Daoy (cell line): ENCODE measurements around the gene RNF34. TPM values are rescaled to one million over a fixed set of nuclear protein-coding genes. Genes with fewer than 3 reads are reported as not detected.

Experiments
- DNase-seq: peaks from one replicate; pipeline ENCODE4 v3.0.0-alpha.2; 2015; ENCODE audit warnings: low read depth
- total RNA-seq: library from RNA; depleted of rRNA; stranded (reverse); fragments of >200 nt; shearing (Covaris generic); gene quantifications from 2 replicates; pipeline ENCODE4 v1.2.3, GENCODE V29; 2014

The RNF34 gene
- total RNA-seq, 1 experiment from 2014 or later = 71.9 TPM

DNA sequence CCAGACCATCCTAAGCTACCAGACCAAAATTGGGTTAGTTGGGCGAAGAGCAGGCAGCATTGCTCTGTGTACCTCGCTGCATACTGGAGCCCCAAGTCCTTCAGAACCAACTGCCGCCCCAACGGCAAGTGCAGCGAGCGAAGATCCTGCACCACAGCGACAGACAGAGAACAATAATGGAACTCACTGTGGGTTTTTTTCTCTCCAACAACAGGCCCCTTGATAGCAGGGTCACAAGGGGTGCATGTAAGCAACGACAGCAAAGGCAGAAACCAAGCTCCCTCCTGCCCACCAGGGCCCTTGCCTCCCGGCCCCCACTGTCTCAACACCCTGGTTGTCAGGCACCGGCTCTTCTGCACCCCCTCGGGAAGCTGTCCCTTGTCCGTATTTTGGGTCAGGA, 39.0 kb downstream of the RNF34 start:
- no peak for DNase-seq

DNA sequence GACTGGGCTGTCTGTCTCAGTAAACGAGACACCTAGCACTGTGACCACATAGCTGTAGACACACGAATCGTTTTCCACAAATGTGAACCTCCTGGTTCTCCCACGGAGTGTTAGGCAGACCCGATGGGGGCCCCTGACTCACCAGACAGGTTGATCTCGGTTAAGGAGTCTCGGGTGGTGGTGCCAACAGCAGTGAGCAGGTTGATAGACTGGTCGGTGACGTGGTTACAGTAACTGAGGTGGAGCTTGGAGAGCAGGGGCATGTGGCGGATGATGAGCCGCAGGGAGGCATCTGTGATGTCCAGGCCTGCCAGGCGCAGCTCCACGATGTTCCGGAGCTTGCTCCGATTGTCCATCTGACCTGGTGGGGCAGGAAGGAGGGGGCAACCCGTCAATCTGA, 39.8 kb downstream of the RNF34 start:
- DNase-seq = no peak

DNA sequence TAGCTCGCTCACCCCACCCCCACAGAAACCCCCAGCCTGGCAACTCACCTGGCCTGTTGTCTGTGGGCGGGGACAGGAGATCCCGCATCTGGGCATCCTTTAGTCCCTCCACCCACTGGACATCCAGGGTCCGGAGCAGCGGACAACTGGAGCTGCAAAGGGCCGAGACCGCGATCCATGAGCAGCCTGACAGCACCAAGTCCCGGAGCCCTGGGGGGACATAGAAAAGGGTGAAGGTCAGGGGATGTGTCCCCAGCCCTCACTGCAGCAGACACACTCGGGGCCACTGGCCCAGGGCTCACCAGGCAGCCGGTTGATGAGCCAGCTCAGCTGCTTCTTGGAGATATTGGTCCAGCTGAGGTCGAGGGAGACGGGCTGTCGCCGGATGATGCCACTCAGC, 40.9 kb downstream of the RNF34 start:
- no peak for DNase-seq

DNA sequence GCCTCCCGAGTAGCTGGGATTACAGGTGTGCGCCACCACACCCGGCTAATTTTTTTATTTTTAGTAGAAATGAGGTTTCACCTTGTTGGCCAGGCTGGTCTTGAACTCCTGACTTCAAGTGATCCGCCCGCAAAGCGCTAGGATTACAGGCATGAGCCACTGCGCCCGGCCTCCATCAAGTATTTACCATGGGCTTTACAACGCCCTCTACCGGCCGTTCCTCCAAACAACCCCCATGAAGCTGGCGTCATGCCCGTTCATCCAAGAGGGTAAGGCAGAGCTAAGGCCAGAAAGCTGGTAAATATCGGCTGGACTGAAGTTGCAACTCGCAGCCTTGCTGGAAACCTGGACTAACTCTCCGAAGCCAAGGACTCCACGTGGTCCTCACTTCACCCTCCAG, 41.6 kb downstream of the RNF34 start:
- peak; percentile 42 for DNase-seq

DNA sequence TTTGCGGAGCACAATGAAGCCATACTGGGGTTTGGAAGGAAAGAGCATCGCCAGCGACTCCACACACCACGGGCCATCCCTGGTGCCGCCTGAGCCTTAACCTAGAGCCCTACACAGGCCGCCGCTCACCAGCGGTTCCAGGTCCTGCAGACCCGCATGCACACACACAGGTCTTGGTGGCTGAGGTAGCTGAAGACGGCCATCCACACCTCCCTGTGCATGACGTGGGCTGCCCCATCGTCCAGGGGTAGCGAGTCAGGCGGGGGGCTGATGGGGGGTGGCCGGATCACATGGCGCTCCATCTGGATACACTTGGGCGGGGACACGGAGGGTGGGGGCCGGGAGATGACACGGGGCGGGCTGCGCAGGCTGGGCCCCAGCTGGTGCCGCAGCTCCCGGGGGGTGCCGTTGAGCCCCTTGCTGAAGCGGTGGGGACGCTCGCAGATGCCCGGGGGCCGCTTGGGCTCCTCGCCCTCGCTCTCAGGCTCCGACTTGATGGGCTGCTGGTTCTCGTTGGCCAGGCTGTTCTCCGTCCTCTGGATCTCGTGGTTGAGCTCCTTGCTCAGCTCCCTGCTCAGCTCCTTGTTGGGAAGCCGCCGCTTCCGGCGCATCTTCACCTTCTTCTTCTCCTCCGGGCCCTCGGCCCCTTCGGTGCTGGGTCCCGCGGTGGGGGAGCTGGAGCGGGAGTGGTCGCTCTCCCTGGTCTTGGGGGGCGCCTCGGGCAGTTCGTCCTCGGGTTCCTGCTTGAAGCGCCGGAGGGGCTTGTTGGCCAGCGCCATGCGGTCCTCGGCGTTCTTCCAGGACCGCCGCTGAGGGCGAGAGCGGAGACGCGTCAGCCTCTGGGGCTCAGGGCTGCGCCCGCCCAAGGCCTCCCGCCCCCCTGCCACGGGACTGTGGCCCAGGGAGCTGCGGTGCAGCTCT, 42.4 kb downstream of the RNF34 start:
- no peak for DNase-seq

DNA sequence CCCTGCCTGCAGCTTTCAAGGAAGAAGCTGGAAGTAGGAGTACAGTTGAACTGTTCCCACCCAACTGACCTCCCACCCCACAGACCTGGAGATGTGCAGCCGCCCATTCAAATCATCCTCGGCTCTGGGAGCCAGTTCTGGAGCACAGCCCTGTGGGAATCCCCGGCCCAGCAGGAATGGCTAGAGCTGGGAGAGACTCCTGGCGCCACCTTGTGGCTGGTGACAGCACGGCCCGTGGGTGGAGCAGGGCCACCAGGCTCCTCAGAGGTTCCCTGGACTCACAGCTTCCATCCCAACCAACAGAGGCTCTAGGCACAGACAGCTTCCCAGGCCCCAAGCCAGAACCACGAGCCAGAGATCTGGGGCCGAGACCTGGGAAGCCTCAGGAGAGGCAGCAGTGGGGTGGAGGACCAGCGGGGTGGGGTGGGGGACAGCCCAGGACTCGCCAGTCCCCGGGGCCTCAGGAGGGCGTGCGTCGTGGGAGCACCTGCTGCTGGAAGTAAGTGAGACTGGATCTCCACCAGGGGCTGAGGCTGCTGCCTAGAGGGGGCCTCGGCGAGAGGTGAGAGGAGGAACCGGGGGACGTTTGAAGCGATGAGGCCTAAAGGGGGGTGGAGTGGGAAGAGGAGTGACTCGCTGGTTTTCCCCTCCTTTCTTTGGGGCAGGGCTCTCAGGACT, 43.4 kb downstream of the RNF34 start:
- DNase-seq = peak; percentile 84

DNA sequence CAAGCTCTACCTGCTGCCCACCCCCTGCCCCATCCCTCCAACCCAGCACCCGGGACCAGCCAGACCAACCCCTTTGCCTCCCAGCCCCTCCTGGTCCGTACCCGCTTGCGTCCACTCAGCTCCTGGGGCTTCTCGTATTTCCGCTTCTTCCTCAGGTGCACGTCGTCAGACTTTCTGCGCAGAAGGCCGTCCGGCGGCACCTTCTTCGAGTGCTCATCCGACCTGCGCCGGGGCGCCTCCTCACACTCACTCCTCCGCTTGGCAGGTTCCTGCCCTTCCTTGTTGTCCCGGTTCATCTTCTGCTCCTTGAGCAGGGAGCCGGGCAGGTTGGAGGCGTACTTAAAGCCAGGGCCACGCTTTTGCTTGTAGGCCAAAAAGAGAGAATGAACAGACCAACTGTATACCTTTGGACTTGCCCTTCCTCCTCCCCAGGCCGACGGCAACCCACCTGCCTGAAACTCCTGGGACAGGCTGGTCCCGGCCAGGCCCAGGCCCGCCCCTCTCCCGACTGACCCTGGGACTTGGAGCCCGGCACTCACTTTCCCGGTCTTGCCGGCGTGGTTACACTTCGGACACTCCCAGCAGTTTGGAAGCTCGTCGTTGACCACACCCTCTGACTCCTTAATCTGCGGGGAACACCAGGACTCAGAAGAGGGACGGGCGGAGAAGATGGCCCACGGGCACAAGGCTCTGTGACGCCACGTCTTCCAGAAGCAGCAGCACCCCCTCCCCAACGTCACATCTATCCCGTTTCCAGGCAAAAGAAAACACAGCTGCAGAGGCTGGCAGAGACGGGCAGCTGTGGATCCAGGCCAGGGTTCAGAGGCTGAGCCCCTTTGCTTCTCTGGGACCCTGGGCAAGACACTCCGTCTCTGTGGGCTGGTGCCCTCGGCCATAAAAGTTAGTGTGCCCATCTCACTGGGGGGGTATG, 44.3 kb downstream of the RNF34 start:
- DNase-seq = no peak

DNA sequence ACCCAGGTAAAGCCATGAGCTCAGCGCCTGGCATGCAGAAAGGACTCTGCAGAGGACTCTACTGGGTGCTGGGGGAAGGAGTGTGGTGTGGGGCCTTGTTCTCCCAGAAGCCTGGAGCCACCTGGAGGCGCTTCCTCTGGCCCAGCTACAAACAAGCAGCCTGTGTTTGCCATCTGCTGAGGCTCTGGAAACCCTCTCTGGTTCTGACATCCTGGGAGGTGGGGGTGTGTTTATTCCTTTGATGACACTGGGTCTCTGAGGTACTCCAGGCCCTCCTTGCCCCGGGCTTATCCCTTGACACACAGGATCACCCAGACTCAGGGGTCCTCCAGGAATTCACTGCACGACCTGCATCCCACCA, 44.9 kb downstream of the RNF34 start:
- no peak for DNase-seq

DNA sequence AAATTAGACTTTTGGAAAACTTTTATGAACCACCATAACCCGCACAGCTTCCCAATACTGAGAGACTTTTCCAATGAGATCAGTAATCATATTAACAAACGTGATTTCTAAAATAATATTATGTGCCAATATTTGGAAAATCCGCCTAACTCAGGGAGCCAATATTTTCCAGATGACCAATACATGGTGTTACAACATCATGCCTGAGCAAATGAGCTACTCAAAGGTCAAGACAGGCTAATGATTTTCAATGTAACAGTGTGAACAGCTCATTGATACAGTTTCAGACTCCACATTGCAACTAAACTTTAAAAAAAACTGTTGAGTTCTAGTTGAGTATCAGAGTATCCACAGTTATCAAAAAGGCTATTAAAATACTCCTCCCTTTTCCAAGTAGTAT, 46.8 kb downstream of the RNF34 start:
- no peak for DNase-seq

DNA sequence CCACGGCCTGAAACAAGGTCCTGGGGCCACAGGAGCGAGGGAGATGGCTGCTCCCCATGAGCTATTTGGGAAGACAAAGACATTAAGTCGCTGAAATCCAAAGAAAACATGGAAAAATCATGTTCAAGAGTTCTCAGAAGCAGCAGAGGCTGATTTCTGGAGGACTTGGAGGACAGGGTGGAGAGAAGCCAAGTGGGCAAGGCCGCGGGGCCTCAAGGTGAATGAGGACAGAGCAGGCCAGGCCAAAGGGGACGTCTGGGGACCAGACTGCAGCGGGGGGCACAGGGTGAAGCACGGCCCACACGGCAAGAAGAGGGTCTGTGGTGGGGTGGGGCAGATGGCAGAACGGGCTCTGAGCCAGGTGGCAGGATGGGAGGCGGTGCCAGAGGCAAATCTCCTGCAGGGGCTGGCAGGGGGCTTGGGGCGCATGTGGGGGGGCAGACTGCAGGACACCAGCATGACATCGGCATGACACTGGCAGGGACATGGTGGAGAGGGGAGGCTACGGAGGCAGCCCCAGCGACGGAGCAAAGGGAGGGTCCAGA, 48.9 kb downstream of the RNF34 start:
- DNase-seq = no peak

DNA sequence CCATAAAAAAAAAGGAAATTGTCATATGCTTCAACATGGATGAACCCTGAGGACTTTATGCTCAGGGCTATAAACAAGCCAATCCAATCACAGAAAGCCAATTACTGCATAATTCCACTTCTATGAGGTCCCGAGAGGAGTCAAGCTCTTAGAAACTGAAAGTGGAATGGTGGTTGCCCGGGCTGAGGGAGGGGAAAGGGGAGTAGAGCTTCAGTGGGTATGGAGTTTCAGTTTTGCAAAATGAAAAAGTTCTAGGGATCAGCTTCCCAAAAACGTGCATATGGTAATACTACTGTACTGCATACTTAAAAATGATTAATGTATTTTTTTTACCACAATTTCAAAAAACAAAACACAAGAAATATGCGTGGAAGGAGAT, 52.0 kb downstream of the RNF34 start:
- no peak for DNase-seq

DNA sequence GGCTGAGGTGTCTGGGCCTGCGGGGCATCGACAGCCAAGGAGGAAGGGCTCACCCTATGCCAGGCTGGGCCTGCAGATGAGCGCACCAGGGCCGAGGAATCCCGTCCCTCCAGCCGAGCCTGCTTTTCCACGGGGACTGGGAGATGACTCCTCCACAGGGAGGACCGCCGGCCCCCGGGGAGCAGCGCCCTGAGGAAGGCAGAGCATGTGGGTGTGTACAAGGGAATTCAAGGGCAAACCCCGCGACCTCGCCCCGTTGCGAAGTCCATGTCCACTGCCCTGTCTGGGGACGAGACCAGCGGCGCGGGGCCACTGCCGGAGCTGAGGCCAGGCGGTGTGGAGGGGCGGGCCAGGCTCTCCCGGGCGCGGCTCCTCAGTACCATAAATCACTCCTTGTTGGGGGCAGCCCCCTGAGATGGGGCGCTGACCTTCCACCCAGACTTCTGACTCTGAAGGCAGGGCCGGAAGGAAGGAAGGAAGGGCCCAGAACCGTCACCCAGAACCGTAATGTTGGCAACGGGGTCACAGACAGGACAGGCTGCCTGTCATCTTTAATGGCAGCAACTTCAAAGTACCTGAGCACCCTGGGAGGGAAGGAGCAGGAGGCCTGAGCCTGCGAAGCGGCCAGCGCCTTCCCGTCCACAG, 52.5 kb downstream of the RNF34 start:
- DNase-seq = no peak

DNA sequence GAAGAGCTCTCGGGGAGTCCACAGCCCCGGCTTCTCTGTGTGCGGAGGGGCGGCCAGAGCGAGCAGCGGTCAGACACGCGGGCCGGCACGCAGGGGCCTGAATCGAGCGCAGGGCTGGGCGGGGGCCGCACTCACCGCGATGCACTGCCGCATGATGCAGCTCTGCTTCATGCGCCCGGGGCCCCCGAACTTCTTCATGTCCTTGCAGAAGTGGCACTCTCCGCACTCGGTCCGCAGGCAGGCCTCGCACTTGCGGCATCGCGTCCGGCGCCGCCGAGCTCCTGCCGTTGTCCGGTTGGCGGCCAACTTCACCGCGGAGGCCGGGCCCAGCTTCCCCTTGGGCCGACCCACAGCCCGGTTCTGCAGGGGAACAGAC, 53.1 kb downstream of the RNF34 start:
- DNase-seq = no peak

DNA sequence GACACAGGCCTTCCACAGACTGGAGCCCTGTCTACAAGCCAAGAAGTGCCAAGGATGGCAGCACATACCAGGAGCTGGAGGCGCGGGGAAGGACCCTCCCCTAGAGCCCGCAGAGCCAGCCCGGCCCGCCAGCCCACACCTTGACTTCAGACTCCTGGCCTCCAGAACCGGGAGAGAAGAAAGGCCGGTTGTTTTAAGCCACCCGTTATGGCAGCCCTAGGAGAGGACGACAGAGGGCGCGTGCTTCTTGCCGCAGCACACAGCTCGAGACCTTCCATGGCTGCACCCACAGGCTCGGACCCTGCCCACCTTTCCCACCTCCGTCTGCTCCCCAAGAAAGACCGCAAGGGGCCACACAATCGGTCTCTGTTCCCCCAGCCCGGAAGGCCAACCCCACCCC, 53.7 kb downstream of the RNF34 start:
- DNase-seq = no peak

DNA sequence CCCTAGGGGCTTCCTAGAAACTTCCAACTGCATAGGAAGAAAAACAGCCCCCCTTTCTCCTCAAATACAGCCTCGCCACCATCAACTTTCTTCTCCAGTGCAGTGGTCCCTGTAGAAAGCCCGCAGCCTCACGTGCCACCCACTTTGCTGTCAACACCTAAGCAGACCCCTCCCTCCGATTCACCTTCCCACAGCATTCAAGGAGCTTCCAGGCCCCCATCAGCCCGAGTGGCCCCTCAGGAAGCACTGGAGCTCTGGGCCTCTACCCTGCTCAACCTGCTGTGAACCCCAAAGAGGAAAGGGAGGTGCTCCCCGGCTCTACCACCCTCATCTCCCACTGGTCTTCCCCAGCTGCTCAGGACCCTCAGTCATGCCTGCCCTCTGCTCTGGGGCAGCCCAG, 55.0 kb downstream of the RNF34 start:
- no peak for DNase-seq

DNA sequence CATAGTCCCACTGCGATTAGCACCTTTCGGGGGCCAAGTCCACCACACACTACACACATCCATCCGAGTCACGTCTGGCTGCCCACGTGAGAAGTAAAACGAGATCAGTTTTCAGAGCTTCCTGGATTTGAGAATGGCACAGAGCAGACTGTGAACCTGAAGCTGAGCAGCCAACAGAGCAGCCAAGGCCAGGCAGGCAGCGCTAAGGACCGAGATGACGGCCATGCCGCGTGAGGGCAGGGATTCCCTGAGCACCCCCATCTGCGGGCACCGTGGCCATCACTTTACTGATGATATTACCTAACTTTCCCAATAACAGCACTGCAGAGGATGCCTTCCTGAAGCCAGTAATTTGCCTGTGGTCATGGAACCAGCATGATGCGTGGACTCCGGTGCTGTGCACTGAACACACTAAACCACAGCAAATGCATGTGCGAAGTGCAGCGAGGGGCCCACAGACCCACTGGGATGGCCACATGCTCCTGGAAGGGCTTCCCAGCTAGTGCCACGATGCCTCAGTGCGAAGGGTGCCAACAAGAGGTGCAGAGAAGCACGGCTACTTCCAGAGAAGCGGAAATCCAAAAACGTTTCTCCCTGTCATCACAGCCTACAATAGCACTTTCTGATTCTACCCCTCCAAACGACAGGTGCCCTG, 56.0 kb downstream of the RNF34 start:
- no peak for DNase-seq

DNA sequence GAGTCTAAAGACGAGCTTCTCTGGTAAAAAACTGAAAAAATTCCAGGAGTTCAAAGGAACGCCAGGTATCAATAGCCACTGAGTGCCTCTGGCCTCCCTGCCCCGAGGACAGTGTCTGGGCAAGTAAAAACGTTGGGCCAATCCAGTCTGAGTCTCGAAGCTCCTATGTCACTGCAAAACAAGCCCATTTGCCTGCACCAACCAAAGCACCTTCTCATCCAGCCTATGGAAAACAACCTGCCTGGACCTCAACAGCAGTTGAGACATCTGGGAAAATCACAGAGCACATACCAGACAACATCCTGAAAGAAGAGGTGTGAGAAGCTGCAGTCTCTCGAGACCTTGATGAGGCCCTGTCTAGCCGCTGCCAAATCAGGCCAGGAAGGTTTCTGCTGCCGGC, 56.6 kb downstream of the RNF34 start:
- DNase-seq = no peak

DNA sequence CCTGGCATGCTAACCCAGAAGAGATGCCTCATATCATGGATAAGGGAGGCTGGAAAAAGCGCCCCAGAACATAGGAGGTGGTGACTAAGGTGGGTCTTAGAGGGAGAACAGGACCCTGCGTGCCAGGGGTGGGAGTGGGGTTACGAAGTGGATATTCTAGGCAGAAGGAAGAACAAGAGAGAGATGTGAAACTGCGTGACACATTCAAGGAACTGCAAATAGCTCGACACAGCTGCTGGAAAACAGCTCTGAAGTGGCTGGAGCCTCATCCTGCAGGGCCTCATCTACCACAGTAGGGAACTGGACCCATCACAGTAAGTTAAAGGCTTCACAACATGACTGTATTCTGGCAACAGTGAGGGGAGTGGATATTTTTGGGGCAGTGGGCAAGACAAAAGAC, 61.1 kb downstream of the RNF34 start:
- DNase-seq = no peak

DNA sequence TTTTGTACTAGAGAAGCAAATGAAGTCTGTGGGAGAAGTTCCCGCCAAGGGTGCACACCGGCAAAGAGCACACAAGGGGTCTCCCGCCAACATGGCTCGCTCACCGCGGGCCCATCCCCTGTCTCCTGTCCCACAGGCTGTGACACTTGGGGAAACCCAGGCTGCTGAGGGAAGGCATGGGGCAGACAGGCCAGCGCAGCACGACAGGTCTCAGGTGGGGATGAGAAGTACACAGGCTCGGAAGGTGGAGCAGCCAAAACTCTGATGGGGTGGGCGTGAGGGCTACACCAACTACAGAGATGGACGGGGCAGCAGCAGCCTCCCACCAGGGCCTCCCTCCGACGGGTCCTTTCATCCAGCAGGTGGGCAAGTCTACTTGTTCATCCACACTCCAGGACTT, 64.4 kb downstream of the RNF34 start:
- DNase-seq = no peak

DNA sequence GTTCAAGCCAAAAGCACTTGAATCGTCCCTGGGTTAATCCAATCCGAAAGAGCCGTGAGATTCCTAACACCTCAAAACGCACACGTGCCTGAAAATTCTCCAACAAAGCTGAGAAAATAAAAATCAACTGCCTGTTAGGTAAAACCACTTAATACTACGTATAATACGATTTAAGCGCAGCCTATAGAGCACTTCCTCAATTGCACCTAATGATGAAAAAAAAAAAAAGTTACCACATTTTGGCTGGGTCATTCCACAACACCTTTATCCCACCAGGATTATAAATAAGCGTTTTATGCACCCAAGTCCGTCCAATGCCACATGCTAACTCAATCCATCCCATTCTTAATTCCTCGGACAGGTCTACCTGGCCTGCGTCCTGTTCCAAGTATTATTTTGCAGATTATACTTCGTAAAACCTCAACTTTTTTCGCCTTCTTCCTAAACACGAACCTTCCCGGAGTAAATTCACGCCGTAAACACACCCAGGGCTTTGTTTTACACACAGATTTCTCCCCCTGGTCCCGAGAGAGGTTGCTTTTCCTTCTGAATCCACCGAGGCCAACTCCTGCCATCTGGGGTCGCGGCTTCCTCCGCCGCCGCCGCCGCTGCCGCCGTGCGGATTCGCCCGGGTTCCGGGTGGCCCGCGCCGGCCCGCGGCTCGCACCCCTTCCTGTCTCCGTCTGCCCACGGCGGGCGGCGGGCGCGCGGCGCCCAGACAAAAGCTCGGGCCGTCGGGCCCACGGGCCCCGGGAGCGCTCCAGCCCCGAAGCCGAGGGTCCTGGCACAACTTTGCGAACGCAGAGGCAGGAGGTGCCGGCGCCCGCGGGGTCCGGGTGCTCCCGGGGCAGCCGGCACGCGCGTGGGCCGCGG, 66.2 kb downstream of the RNF34 start:
- peak; percentile 48 for DNase-seq
